Measurements from ENCODE around the gene BLOC1S1. TPM values are rescaled to one million over a fixed set of nuclear protein-coding genes. Genes with fewer than 3 reads are reported as not detected.

BLOC1S1 gene
- total RNA-seq, 2 experiments from 2014 or later = 139 to 152 TPM

DNA sequence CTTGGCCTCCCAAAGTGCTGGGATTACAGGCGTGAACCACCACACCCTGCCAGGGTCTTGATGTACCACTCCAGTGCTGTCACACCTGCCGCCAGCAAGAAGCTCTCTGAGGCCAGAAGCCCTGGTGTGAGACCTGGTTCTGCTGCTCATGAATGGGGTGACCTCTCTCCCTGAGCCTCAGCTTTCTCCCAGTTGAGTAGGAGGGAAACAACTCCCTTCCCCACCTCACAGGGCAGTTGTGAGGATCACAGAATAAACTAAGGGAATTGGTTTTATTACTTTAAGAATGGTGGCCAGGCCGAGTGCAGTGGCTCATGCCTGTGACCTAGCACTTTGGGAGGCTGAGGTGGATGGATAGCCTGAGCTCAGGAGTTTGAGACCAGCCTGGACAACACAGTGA, 18.7 kb downstream of the BLOC1S1 start:
- BruUV-seq (replicated peaks) = no TSS peak
- Histone ChIP-seq H3K27ac (ENCODE audit: low read depth, low read length, poor library complexity, severe bottlenecking) (no peak overlapping the region), H3K36me3 (ENCODE audit: insufficient read depth, low read length) (no peaks in the 10 kb centered on the region), H3K9me2 (ENCODE audit: insufficient read depth, low read length) (no peaks in the 10 kb centered on the region), H3K4me3 (ENCODE audit: low read depth, low read length, poor library complexity, severe bottlenecking) (no peak overlapping the region), H2AFZ (ENCODE audit: low read length) (no peak overlapping the region), H3K9me3 (ENCODE audit: low read length) (no peaks in the 10 kb centered on the region), H3K79me2 (ENCODE audit: insufficient read depth, low read depth, low read length) (no peaks in the 10 kb centered on the region), H3K4me2 (ENCODE audit: low read length) (no peak overlapping the region), H4K20me1 (ENCODE audit: insufficient read depth, low read length) (no peaks in the 10 kb centered on the region), H3K4me1 (ENCODE audit: insufficient read depth, low read length, poor library complexity, severe bottlenecking) (peaks cover 29% of the 10 kb centered on the region)
- no peak for TF ChIP-seq EZH2phosphoT487 (IDR thresholded peaks at IDR 0.05; ENCODE audit: borderline replicate concordance, low read depth, low read length)
- TF ChIP-seq, protein P1, sequence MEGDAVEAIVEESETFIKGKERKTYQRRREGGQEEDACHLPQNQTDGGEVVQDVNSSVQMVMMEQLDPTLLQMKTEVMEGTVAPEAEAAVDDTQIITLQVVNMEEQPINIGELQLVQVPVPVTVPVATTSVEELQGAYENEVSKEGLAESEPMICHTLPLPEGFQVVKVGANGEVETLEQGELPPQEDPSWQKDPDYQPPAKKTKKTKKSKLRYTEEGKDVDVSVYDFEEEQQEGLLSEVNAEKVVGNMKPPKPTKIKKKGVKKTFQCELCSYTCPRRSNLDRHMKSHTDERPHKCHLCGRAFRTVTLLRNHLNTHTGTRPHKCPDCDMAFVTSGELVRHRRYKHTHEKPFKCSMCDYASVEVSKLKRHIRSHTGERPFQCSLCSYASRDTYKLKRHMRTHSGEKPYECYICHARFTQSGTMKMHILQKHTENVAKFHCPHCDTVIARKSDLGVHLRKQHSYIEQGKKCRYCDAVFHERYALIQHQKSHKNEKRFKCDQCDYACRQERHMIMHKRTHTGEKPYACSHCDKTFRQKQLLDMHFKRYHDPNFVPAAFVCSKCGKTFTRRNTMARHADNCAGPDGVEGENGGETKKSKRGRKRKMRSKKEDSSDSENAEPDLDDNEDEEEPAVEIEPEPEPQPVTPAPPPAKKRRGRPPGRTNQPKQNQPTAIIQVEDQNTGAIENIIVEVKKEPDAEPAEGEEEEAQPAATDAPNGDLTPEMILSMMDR (conservative IDR thresholded peaks at IDR 0.05; ENCODE audit: low read length) = no peak
- POLR2A ChIA-PET = interaction anchor here (0.8 kb wide), 1 partner anchor 15 kb away, joined by 4 read pairs; no protein-coding TSS in a partner anchor
- intact Hi-C loops (cut with micrococcal nuclease; ENCODE audit: unreplicated experiment) = no loop called here
- DNase-seq (ENCODE audit: low spot score) = no peak
- CTCF ChIA-PET (ENCODE audit: unreplicated experiment) = no interaction called here

DNA sequence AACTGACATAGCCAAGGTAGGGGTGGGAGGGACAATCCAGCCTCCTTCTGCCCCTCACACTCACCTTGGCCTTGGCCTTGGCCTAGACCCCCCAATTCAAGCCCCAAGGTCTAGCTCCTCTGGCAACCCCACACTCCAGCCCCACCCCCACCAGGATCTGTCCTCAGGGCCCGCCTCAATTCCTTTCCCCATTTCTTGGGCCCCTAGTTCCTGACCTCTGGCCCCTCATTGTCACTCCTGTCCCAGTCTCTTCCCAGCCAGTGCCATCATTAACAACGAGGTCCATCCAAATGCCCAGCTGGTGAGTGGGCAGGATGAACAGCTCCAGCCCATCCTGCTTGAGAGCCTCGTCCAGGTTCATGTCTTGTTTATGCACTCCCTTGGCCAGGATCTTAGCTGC, 20.2 kb downstream of the BLOC1S1 start:
- H3K4me3 ChIP-seq (ENCODE audit: low read depth, low read length, poor library complexity, severe bottlenecking) = no peak overlapping the region
- peaks cover 16% of the 10 kb centered on the region for H3K4me1 ChIP-seq (ENCODE audit: insufficient read depth, low read length, poor library complexity, severe bottlenecking)
- no peaks in the 10 kb centered on the region for H3K9me3 ChIP-seq (ENCODE audit: low read length)
- TF ChIP-seq, protein P1 (conservative IDR thresholded peaks at IDR 0.05; ENCODE audit: low read length) = no peak
- TF ChIP-seq EZH2phosphoT487 (IDR thresholded peaks at IDR 0.05; ENCODE audit: borderline replicate concordance, low read depth, low read length) = no peak
- intact Hi-C loops (cut with micrococcal nuclease; ENCODE audit: unreplicated experiment) = no loop called here
- CTCF ChIA-PET (ENCODE audit: unreplicated experiment) = no interaction called here
- no peak overlapping the region for H3K27ac ChIP-seq (ENCODE audit: low read depth, low read length, poor library complexity, severe bottlenecking)
- no peaks in the 10 kb centered on the region for H3K9me2 ChIP-seq (ENCODE audit: insufficient read depth, low read length)
- no peak overlapping the region for H2AFZ ChIP-seq (ENCODE audit: low read length)
- no peak for DNase-seq (ENCODE audit: low spot score)
- BruUV-seq (replicated peaks) = no TSS peak
- no peaks in the 10 kb centered on the region for H3K79me2 ChIP-seq (ENCODE audit: insufficient read depth, low read depth, low read length)
- no peaks in the 10 kb centered on the region for H4K20me1 ChIP-seq (ENCODE audit: insufficient read depth, low read length)
- no peak overlapping the region for H3K4me2 ChIP-seq (ENCODE audit: low read length)
- POLR2A ChIA-PET = interaction anchor here (3.1 kb wide), 1 partner anchor 20 kb away, joined by 14 read pairs; the partner anchor contains the start of gene BLOC1S1
- no peaks in the 10 kb centered on the region for H3K36me3 ChIP-seq (ENCODE audit: insufficient read depth, low read length)

DNA sequence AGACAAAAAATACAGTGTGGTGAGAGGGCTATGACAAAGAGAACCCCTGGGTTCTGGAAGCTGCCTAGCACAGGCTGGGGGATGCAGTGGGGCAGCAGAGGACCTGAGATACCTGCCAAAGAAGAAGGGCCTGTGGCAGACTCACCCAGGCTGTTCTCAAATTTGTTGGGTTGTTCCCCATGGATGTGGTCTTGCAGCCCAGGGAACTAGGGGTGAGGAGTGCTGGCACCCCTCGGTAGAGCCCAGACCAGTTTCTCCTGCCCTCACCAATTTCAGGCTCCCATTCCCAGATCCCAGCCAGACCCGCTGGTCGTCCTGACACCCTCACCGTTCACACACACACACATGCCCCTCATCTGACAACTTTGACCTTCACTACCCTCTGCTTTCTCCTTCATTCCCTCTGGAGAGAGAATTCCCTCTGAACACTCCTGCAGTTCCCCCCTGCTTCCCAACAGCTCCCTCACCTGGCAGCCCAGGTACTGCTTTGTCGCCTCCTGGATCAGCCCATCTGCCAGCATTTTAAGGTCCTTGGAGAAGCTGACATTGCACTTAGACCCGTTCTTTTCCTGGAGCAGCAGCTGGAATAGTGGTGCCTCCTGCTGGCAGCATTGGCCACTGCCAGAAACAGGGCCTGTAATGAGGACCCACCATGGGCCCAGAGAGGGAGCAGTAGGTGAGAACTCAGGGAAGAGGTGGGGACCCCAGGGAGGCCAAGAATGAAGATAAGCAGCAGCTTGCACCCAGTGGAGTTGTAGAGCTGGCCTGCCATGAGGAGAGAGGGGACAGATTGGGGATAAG, 21.1 kb downstream of the BLOC1S1 start:
- peaks cover 18% of the 10 kb centered on the region for H3K4me1 ChIP-seq (ENCODE audit: insufficient read depth, low read length, poor library complexity, severe bottlenecking)
- H4K20me1 ChIP-seq (ENCODE audit: insufficient read depth, low read length) = no peaks in the 10 kb centered on the region
- H3K9me2 ChIP-seq (ENCODE audit: insufficient read depth, low read length) = no peaks in the 10 kb centered on the region
- ChIA-PET CTCF (ENCODE audit: unreplicated experiment) (interaction anchor here (1.2 to 1.3 kb wide), 2 partner anchors 16 to 63 kb away, joined by 3 to 5 read pairs; no protein-coding TSS in a partner anchor), POLR2A (interaction anchor here (0.6 to 3.1 kb wide), 7 partner anchors 10 to 359 kb away, joined by 3 to 14 read pairs (median 4); partner anchors contain the start of genes BLOC1S1, ORMDL2 and SARNP)
- no TSS peak for BruUV-seq (replicated peaks)
- peak overlapping the region; percentile 94 for H3K4me2 ChIP-seq (ENCODE audit: low read length)
- no peaks in the 10 kb centered on the region for H3K36me3 ChIP-seq (ENCODE audit: insufficient read depth, low read length)
- no peaks in the 10 kb centered on the region for H3K79me2 ChIP-seq (ENCODE audit: insufficient read depth, low read depth, low read length)
- intact Hi-C loops (cut with micrococcal nuclease; ENCODE audit: unreplicated experiment) = loop anchor here (1.0 kb wide), 2 partner anchors 13 to 78 kb away; no protein-coding TSS in a partner anchor
- H3K27ac ChIP-seq (ENCODE audit: low read depth, low read length, poor library complexity, severe bottlenecking) = peak overlapping the region; percentile 66
- H3K9me3 ChIP-seq (ENCODE audit: low read length) = no peaks in the 10 kb centered on the region
- peak; percentile 71 for DNase-seq (ENCODE audit: low spot score)
- H2AFZ ChIP-seq (ENCODE audit: low read length) = peak overlapping the region; percentile 79; the same call in 1 of the 2 replicates
- peak overlapping the region; percentile 72 for H3K4me3 ChIP-seq (ENCODE audit: low read depth, low read length, poor library complexity, severe bottlenecking)
- TF ChIP-seq, protein P1 (conservative IDR thresholded peaks at IDR 0.05; ENCODE audit: low read length) = peak; percentile 90
- no peak for TF ChIP-seq EZH2phosphoT487 (IDR thresholded peaks at IDR 0.05; ENCODE audit: borderline replicate concordance, low read depth, low read length)

Data from OCI-LY7 (cell line).